OCI-LY1 (cell line): ENCODE measurements around the gene TUBB3.

Source experiments
- EZH2 ChIP-seq: fragments of 200-600 bp; sonication (generic), shearing (Covaris generic); IDR thresholded peaks from 2 replicates; pipeline ENCODE4 v1.8.0; 2017; ENCODE audit warnings: borderline replicate concordance, mixed run types, mild to moderate bottlenecking, antibody characterized with exemption, low read length, moderate library complexity, mixed read lengths
- TF ChIP-seq, protein P1 (sequence below): fragments of 200-600 bp; sonication (generic), shearing (Covaris generic); IDR thresholded peaks from 2 replicates; pipeline ENCODE4 v1.5.1; 2017; ENCODE audit warnings: mild to moderate bottlenecking, antibody characterized with exemption, low read length, moderate library complexity, mixed read lengths

DNA sequence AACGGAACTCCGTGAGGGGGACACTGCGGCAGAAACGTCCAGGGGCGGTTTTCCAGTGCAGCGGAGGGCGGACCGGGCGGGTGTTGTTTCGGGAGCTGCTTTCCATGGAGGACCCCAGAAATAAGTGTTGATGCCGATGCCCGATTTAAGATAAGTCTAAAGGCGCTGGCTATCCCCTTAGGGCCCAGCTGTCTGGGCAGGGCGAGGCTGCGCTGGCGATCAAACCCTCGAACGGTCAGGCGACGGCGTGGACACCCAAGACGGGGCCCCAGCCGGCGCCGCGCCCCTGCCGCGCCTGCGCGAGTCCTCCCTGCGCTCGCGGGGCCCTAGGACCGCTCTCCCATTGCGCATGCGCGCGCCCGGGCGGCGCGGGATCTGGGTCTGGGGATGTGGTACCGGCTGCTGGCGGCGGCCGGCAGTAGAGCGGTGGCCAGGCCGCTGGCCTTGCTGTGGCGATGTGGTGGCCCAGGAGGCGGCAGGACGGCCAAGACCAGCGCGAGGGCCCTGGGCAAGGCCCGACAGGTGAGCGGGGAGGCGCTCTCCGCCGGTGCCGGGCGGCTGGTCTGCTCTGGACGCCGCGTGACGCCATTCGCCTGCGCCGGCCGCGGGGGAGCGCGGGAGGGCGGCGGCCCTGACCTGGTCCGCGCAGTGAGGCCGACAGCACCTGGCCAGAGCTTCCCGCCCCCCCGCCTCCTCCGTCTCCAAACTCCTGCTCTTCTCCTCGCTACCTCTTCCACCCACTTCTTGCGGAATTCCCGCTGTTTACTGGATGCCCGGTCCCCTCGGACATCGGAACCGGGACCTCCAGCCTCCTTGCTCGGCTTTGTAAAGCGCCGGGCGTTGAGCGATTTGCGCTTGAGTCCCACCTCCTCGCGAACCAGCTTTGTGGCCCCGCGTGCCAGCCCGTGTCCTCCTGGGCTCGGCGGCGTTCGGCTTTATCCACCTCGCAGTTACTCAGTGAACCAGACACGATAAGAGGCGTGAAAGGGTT lies 49.4 kb downstream of the TUBB3 start:
- TF ChIP-seq EZH2, result no peak
- TF ChIP-seq, protein P1, sequence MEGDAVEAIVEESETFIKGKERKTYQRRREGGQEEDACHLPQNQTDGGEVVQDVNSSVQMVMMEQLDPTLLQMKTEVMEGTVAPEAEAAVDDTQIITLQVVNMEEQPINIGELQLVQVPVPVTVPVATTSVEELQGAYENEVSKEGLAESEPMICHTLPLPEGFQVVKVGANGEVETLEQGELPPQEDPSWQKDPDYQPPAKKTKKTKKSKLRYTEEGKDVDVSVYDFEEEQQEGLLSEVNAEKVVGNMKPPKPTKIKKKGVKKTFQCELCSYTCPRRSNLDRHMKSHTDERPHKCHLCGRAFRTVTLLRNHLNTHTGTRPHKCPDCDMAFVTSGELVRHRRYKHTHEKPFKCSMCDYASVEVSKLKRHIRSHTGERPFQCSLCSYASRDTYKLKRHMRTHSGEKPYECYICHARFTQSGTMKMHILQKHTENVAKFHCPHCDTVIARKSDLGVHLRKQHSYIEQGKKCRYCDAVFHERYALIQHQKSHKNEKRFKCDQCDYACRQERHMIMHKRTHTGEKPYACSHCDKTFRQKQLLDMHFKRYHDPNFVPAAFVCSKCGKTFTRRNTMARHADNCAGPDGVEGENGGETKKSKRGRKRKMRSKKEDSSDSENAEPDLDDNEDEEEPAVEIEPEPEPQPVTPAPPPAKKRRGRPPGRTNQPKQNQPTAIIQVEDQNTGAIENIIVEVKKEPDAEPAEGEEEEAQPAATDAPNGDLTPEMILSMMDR, result no peak; the same call in 1 of the 2 replicates
